SK-N-SH (cell line): ENCODE results near the gene ZNF79.

Source experiments
- CHD2 ChIP-seq: fragments of 150-350 bp; IDR thresholded peaks from 2 replicates; pipeline ENCODE4 v1.6.1; 2018; ENCODE audit warnings: low read length; ENCODE audit not compliant: partially characterized antibody
- CTCF ChIP-seq: fragments of 200-600 bp; sonication (generic); IDR thresholded peaks from 2 replicates; pipeline ENCODE4 v1.6.1; 2017; ENCODE audit warnings: antibody characterized with exemption, mild to moderate bottlenecking, moderate library complexity
- GABPA ChIP-seq: IDR thresholded peaks from 2 replicates; pipeline ENCODE4 v1.4.0; 2012; ENCODE audit warnings: low read depth, mild to moderate bottlenecking
- JUND ChIP-seq: IDR thresholded peaks from 2 replicates; pipeline ENCODE4 v1.4.0; 2012
- MAX ChIP-seq: IDR thresholded peaks from 2 replicates; pipeline ENCODE4 v1.4.0; 2012; ENCODE audit warnings: low read depth
- MXI1 ChIP-seq: IDR thresholded peaks from 2 replicates; pipeline ENCODE4 v1.6.1; 2012; ENCODE audit warnings: mild to moderate bottlenecking, low read depth, low read length, improper control_type of control experiment
- POLR2AphosphoS5 ChIP-seq: IDR thresholded peaks from 2 replicates; pipeline ENCODE4 v1.6.1; 2012; ENCODE audit warnings: low read depth, low read length
- RAD21 ChIP-seq: IDR thresholded peaks from 2 replicates; pipeline ENCODE4 v1.6.1; 2012; ENCODE audit warnings: mild to moderate bottlenecking, low read length
- TEAD4 ChIP-seq: IDR thresholded peaks from 2 replicates; pipeline ENCODE4 v1.4.0; 2012; ENCODE audit warnings: mild to moderate bottlenecking, borderline replicate concordance; ENCODE audit not compliant: insufficient read depth
- USF2 ChIP-seq: fragments of 150-350 bp; IDR thresholded peaks from 2 replicates; pipeline ENCODE4 v1.6.1; 2017; ENCODE audit warnings: antibody characterized with exemption, low read length, low read depth, borderline replicate concordance
- YY1 ChIP-seq: IDR thresholded peaks from 2 replicates; pipeline ENCODE4 v1.4.0; 2012; ENCODE audit warnings: low read depth, mild to moderate bottlenecking

- TF ChIP-seq CTCF (no peak), JUND (no peak), YY1 (no peak), CHD2 (no peak), USF2 (no peak), MAX (no peak), RAD21 (no peak), TEAD4 (no peak), GABPA (no peak), POLR2AphosphoS5 (no peak; the same call in none of the 2 replicates), MXI1 (no peak)
These were observed 23.4 kb downstream of the ZNF79 start for GRCh38 chr9:127447416-127448111.
